Body of pancreas (tissue), 4 donors: ENCODE results near the gene OR2T27.
"Not testable (repeated sequence)": the region's sequence is repeated elsewhere in the genome, so short reads cannot be mapped to it uniquely, and the experiment has no call there.

ENCODE experiments used
- POLR2A ChIP-seq, 3 donors: fragments of 450-650 bp; IDR thresholded peaks; one replicate each; pipeline ENCODE4 v1.6.1; 2016; ENCODE audit warnings: antibody characterized with exemption in 3 of 3, mild to moderate bottlenecking in 2 of 3
- TF ChIP-seq, protein P1 (sequence below), 7 experiments: fragments of 450-650 bp in 4 of 7; fragments of 200-600 bp in 3 of 7; sonication (generic) in 3 of 7; IDR thresholded peaks; one replicate each; pipeline ENCODE4 v1.5.1; 2016 to 2019; ENCODE audit warnings: antibody characterized with exemption in 7 of 7

DNA sequence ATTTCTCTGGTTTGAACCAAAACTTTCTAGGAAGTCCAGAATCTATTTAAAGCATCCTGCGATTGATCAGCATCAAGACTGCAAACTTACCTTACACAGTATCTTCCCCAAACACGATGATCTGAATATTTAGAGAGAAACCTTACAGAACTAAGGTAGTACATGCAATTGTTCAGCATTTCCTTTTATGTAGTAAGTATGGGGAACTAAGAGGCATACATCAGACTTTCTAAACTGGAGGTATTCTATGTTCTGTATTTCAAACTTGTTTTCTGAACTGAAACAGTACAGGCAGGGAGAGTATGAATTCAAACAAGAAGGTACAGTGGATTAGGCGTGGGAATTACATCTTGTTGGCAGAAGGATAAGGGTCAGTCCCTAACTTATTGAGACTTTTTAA is at the start of gene OR2T27:
- TF ChIP-seq, protein P1, sequence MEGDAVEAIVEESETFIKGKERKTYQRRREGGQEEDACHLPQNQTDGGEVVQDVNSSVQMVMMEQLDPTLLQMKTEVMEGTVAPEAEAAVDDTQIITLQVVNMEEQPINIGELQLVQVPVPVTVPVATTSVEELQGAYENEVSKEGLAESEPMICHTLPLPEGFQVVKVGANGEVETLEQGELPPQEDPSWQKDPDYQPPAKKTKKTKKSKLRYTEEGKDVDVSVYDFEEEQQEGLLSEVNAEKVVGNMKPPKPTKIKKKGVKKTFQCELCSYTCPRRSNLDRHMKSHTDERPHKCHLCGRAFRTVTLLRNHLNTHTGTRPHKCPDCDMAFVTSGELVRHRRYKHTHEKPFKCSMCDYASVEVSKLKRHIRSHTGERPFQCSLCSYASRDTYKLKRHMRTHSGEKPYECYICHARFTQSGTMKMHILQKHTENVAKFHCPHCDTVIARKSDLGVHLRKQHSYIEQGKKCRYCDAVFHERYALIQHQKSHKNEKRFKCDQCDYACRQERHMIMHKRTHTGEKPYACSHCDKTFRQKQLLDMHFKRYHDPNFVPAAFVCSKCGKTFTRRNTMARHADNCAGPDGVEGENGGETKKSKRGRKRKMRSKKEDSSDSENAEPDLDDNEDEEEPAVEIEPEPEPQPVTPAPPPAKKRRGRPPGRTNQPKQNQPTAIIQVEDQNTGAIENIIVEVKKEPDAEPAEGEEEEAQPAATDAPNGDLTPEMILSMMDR (IDR thresholded peaks at IDR 0.05): not testable (repeated sequence)
- not testable (repeated sequence) for TF ChIP-seq POLR2A (IDR thresholded peaks at IDR 0.05)
